Ovary (tissue), 3 donors: ENCODE measurements around the gene VSIG10L.

Experiments
- EP300 ChIP-seq: sonication (generic); formaldehyde crosslinking; IDR thresholded peaks from one replicate; pipeline ENCODE4 v1.6.1; 2017; ENCODE audit warnings: antibody characterized with exemption
- POLR2A ChIP-seq: fragments of 450-650 bp; IDR thresholded peaks from one replicate; pipeline ENCODE4 v1.6.1; 2017; ENCODE audit warnings: antibody characterized with exemption, mild to moderate bottlenecking, moderate library complexity
- TF ChIP-seq, protein P1 (sequence below), 3 donors: fragments of 450-650 bp in 2 of 3; fragments of 200-600 bp in 1 of 3; IDR thresholded peaks; one replicate each; pipeline versions ENCODE4 v1.5.1 to v1.8.0; 2016 to 2022; ENCODE audit warnings: antibody characterized with exemption in 3 of 3, mild to moderate bottlenecking in 1 of 3
- donor health status: DM: no; HTN: no; CAD: no.

GRCh38 chr19:51372649-51373504, 30.9 kb upstream of the VSIG10L start, which contains the start of gene NKG7:
- TF ChIP-seq, protein P1, sequence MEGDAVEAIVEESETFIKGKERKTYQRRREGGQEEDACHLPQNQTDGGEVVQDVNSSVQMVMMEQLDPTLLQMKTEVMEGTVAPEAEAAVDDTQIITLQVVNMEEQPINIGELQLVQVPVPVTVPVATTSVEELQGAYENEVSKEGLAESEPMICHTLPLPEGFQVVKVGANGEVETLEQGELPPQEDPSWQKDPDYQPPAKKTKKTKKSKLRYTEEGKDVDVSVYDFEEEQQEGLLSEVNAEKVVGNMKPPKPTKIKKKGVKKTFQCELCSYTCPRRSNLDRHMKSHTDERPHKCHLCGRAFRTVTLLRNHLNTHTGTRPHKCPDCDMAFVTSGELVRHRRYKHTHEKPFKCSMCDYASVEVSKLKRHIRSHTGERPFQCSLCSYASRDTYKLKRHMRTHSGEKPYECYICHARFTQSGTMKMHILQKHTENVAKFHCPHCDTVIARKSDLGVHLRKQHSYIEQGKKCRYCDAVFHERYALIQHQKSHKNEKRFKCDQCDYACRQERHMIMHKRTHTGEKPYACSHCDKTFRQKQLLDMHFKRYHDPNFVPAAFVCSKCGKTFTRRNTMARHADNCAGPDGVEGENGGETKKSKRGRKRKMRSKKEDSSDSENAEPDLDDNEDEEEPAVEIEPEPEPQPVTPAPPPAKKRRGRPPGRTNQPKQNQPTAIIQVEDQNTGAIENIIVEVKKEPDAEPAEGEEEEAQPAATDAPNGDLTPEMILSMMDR (IDR thresholded peaks at IDR 0.05), result no peak
- TF ChIP-seq EP300 (no peak), POLR2A (no peak)
